AG09319 (cell line): ENCODE measurements around the gene ADAMTS19.

Source experiments
- DNase-seq: peaks from one replicate; pipeline ENCODE4 v3.0.0-alpha.2; 2010; ENCODE audit warnings: low read depth; ENCODE audit errors: extremely low read depth
- TF ChIP-seq, protein P1 (sequence below): IDR thresholded peaks from 2 replicates; pipeline ENCODE4 v1.5.1; 2011; ENCODE audit warnings: low read depth, mild to moderate bottlenecking, inconsistent platforms, low read length, moderate library complexity

Gene ADAMTS19

DNA sequence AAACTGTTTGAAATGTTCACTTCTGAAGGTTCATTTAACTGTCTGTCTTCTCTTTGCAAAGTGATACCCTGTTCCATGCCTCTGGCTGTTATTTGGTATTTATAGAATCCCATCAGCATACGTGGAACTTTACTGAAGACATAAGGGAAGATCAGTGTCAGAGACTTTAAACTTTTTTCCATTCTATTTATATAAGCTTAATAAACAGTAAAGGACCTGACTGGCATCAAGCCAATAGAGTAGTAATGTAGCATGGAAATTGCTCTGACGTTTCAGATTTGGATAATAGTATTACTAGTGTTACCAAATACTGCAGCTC lies 192.9 kb downstream of the ADAMTS19 start:
- DNase-seq, result no peak
- TF ChIP-seq, protein P1, sequence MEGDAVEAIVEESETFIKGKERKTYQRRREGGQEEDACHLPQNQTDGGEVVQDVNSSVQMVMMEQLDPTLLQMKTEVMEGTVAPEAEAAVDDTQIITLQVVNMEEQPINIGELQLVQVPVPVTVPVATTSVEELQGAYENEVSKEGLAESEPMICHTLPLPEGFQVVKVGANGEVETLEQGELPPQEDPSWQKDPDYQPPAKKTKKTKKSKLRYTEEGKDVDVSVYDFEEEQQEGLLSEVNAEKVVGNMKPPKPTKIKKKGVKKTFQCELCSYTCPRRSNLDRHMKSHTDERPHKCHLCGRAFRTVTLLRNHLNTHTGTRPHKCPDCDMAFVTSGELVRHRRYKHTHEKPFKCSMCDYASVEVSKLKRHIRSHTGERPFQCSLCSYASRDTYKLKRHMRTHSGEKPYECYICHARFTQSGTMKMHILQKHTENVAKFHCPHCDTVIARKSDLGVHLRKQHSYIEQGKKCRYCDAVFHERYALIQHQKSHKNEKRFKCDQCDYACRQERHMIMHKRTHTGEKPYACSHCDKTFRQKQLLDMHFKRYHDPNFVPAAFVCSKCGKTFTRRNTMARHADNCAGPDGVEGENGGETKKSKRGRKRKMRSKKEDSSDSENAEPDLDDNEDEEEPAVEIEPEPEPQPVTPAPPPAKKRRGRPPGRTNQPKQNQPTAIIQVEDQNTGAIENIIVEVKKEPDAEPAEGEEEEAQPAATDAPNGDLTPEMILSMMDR, result no peak

DNA sequence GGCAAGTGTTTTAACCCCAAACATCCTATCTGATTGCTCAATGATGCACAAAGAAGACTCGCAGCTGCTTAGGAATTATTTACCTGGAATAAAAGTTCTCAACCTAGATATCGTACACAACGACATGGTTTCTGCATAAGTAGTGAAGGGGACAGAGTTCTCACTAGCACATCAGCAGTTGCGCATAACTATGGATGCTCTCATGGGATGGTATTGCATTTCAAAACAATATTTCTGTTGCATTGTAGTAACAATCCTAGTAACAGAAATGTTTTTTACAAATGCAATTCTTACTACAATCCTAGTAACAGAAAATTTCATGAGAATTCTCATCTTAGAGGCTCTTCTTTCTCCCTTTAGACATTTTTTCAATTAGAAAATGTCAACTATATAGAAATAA lies 193.3 kb downstream of the ADAMTS19 start:
- no peak for DNase-seq
- TF ChIP-seq, protein P1, result no peak

DNA sequence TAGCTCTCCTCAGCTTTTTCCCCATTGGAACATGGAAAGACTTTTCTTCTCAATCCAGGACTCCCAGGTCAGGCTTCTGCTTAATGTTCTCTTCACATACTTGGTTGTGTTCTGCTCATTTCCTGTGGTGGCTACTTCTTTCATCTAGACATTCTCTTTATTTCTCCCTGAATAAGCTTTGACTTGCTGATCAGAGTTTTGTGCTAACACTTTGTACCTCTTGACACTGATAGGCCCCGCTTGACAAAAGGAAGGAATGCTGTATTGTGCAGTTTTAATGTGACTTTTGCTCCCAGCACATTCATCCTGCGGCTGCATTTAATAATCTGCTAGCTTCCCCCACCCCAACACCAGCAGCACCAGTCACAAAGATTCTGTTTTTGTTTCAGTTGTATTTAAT lies 196.9 kb downstream of the ADAMTS19 start:
- no peak for DNase-seq
- TF ChIP-seq, protein P1, result no peak

DNA sequence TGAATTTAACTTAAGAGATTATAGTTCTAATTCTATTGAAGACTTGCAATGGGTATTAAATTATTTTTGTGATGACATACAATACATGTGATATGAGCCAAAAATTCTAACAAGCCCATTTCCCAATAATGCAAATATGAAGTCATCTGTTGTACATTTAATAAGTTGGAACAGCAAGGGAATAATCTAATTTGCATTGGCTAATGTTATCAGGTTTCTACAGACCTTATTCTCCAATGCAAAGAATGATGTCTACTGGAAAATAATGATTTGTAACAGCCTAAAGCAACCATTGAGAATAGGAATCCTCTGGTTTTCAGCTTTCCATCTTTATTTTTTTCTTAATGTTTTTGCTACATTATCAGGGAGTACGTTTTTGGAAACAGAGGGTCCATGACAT lies 198.7 kb downstream of the ADAMTS19 start:
- DNase-seq, result no peak
- TF ChIP-seq, protein P1, result no peak

DNA sequence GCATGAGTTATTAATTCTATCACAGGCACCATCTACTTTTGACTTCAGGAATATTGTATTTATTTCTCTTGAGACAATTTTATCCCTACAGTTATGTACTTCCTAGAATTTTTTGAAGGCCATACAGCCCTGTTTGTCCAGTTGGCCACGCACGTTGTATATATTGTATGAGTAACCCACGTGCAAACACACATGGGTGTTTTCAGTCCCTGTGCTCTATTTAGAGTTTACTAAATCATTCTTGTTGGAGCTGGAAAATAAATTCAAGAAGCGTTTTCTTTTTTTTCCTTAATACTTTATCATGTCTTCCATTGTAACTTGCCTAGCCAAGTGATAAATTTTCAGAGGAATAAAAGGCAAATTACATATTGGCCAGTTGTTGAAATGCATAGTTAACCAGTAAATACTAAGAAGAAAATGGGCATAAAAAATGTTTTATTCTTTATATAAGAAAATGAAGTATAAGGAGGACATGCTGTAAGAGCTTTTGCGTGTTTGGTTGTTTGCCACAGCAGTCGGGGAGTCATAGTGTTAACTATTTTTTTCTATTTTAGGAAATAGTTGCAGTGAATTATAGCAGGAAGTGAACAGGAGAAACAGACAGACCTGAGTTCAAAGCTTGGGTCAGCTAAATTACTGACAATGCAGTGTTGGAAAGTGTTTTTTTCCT lies 201.4 kb downstream of the ADAMTS19 start:
- no peak for DNase-seq
- TF ChIP-seq, protein P1, result no peak

GRCh38 chr5:129664336-129664937 lies 204.3 kb downstream of the ADAMTS19 start:
- no peak for DNase-seq
- TF ChIP-seq, protein P1, result peak; percentile 62

DNA sequence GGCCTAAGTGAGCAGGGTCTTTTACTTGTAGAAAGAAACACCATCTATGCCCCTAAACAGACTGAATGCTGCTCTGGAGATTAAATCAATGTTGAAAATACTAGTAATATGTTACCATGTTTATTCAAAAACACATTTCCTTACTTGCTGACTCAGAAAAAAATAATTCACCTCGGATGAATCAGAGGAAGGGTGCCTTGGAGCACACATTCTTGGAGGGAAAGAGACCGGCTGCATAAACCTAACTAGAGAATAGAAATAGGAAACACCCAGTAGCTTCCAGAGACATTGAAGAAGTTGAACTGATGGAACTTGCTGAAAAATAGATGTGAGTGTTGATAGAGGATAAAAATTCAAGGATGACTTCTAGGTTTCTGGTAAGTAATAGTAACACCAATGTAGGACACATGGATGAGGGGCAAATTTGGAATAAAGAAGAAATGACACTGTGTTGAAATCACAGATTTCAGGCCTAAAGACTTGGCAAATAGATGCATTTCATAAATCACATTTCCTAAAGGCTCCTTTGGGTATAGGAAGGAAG lies 210.9 kb downstream of the ADAMTS19 start:
- no peak for DNase-seq
- TF ChIP-seq, protein P1, result no peak
